Stimulated activated CD4-positive, alpha-beta T cell treated with anti-CD3 and anti-CD28 coated beads, Interleukin-12 subunit alpha, Interleukin-12 subunit beta, amount 100 ng/mL, for 4 hours (primary cell): ENCODE data around the gene CLEC18C.
"Not testable (repeated sequence)": the region's sequence is repeated elsewhere in the genome, so short reads cannot be mapped to it uniquely, and the experiment has no call there.

Experiments used
- DNase-seq: peaks from one replicate; pipeline ENCODE4 v3.0.0-alpha.2; 2020

The CLEC18C gene

GRCh38 chr16:70159355-70160348, 13.9 kb upstream of the CLEC18C start:
- no peak for DNase-seq

GRCh38 chr16:70160388-70160787, 13.2 kb upstream of the CLEC18C start:
- DNase-seq = no peak

GRCh38 chr16:70160821-70161220, 12.8 kb upstream of the CLEC18C start:
- no peak for DNase-seq

DNA sequence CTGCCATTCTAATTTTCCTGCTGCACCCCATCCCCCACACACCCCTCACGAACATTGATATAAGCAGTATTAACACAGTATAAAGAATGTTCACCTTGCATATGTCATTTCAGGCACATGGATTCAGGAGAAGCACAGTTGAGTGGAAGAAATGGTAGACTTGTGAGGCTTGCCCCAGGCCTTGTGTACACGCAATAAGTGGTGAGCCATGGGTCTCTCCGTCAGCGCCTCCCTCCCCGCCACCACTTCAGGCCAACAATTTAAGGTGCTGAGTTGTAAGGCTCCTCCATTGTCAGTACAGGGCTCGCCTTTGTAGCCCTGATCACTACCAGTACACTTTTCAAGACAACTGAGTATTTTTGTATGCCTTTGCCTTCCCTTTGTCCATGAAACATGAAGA, 12.2 kb upstream of the CLEC18C start:
- no peak for DNase-seq

DNA sequence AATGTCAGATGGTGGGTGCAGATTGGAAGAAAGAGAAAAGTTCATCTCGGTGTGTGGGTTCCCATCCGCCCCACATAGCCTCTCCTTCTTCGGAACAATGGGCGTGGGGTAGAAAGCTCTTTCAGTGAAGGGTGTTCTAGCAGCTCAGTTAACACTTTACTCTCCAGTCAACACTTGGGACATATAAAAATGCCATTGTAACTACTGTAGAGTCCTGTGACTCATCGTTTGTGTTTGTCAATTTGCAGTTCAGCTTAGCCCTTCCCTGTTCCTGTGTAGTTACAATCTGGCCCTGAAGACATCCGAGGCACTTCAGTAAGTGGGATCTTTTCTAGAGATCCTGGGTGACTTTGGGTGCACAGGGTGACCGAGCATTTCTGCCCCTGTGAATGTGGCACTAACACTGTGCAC, 11.5 kb upstream of the CLEC18C start:
- DNase-seq = no peak

GRCh38 chr16:70163596-70163995, 10.0 kb upstream of the CLEC18C start:
- DNase-seq = no peak

DNA sequence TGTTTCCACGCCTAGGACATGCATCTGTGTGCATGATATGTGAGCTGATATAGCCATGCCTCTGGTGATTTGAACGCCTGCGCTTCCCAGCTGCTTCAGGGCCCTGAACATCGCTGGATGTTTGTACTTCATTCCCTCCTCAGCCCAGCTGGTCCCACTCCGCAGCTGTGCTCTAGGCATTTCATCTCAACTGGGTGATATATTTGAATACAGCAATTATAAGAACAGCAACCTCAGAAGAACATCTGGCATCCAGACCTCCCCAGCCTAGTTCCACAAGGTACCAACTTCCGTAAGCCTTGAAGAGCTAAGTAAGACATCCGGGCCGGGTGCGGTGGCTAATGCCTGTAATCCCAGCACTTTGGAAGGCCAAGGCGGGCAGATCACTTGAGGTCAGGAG, 6.9 kb upstream of the CLEC18C start:
- not testable (repeated sequence) for DNase-seq

- not testable (repeated sequence) for DNase-seq
Measured at GRCh38 chr16:70173916-70174315, 329 bp downstream of the CLEC18C start.

DNA sequence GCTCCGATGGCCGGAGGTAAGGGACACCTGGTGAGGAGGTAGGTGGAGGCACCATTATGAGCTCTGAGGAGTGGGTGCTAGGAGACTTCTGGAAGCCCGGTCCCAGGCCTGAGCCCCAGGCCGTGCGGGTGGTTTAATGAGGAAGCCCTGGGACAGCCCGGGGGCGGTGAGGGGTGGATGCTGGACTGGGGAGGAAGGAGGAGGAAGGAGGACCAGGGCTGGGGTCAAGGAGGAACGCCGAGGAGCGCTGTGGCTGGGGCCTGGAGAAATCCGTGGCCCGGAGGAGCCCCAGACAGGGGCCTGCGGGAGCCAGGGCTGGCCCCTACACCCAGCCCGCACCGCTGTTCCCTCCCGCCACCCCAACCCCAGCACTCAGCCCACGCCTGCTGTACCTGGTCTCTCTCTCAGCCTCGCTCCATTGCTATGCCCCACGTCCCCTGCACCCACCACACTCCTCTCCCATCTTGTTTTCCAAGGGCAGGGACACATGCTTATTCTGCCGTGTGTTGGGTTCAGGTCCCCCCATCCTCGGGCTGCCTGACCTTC, 873 bp downstream of the CLEC18C start:
- not testable (repeated sequence) for DNase-seq

- DNase-seq = not testable (repeated sequence)
Measured at GRCh38 chr16:70187858-70188607, 14.4 kb downstream of the CLEC18C start.

DNA sequence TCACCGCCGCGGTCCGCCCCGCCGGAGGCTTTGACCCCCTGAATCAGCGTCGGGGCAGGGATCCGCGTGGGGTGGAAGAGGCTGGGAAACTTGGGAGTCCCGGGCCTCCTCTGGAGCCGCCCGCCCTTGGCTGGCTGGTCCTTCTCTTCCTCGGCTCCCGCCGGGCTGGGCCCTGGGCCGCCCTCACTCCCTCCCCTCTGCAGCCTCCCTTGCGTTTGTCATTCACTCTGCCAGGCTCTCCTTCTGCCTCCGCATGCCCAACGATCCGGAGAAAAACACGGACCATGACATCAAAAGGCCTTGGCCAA, 15.0 kb downstream of the CLEC18C start:
- not testable (repeated sequence) for DNase-seq

DNA sequence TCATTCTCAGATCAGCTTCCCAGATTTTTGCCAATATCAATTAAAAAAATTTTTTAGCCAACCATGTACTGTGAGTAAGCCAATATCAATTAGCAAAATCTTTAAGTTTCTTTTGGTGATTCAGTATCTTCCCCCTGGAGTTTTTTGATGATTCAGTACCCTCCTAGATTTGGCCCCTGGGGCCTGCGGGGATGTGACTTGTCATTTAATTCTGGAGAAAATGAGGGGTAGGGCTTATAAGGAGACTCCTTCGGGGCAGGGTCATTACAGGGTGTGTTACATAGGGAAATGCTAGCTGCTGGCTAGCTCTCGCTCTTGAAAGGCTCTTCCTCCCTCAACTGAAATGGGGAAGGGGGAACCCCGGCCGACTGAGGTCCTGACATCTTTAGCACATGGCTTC, 17.0 kb downstream of the CLEC18C start:
- DNase-seq = not testable (repeated sequence)

GRCh38 chr16:70196683-70197300, 23.2 kb downstream of the CLEC18C start:
- DNase-seq = not testable (repeated sequence)

DNA sequence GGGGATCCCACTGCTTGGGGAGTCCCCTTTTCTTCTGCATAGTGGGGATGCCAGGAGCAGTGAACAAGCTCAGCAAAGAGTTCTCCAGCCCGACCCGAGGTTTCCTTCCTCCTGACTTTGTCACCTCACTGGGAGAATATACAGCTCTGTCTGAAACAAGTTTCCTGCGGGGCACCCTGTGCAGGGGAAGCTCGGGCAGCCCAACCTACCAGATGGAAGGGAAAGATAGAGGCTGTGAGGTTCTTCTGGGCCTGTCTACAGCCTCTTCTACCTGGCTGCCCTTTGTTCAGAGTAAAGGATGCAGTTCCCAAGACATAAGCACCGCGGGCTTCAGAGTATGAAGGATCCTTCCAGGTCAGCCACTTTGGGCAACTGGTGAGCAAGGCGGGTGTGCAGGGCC, 24.0 kb downstream of the CLEC18C start:
- DNase-seq = not testable (repeated sequence)

DNA sequence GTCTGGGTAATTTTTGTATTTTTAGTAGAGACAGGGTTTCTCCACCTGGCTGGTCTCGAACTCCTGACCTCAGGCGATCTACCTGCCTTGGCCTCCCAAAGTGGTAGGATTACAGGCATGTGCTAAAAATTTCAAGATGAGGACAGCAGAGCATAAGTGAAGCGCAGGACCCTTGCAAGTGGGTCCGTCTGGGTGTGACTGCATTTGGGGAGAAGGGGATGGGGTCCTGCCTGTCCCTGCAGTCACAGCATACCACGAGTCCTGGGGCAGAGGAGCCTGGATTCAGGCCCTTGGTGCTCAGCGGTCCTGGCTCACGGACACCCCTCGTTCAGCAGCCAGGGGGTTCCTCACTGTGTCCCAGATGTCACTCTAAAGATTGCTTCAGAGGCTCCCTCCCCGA, 24.6 kb downstream of the CLEC18C start:
- not testable (repeated sequence) for DNase-seq

- not testable (repeated sequence) for DNase-seq
Measured at GRCh38 chr16:70198666-70199065, 25.1 kb downstream of the CLEC18C start.

DNA sequence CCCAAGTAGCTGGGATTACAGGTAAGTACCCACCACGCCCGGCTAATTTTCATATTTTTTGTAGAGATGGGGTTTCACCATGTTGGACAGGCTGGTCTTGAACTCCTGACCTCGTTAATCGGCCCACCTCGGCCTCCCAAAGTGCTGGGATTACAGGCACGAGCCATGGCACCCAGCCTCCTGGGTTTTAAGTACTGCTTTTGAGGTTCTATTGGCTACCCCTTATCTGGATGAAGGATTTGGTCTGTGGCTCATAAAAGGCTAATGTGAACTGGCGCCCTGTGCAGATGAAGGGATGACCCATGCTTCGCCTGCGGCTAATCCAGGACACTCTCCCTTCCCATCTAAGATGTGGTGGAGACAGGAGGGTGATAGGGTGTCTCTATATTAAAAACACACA, 25.6 kb downstream of the CLEC18C start:
- not testable (repeated sequence) for DNase-seq

DNA sequence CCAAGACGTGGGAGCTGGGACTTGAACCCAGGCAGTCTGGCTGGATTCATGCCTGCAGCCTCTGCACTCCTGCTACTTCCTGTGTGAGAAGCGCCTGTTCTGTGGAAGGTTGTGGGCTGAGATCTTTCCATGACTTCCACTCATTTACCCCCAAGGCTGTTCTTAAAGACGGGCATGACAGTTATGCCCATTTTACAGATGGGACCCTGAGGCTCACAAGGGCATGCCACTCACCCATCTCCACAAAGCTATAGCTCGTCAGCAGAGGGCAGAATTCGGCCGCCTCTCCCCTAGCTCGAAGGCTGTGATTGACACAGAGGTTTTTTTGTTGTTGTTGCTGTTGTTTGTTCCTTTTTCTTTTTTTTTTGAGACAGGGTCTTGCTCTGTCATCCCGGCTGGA, 26.5 kb downstream of the CLEC18C start:
- not testable (repeated sequence) for DNase-seq

DNA sequence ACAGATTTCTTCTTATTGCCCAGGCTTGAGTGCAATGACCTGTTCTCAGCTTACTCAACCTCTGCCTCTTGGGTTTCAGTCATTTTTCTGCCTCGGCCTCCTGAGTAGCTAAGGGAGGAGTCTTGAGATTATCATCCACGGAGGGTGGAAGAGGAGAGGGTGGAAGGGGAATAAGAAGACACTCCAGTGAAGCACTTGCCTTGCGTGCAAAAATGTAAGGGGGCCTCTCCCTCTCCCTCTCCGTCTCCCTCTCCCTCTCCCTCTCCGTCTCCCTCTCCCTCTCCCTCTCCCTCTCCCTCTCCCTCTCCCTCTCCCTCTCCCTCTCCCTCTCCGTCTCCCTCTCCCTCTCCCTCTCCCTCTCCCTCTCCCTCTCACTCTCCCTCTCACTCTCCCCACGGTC, 29.9 kb downstream of the CLEC18C start:
- not testable (repeated sequence) for DNase-seq

DNA sequence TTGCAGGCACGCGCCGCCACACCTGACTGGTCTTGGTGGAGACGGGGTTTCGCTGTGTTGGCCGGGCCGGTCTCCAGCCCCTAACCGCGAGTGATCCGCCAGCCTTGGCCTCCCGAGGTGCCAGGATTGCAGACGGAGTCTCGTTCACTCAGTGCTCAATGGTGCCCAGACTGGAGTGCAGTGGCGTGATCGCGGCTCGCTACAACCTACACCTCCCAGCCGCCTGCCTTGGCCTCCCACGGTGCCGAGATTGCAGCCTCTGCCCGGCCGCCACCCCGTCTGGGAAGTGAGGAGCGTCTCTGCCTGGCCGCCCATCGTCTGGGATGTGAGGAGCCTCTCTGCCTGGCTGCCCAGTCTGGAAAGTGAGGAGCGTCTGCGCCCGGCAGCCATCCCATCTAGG, 30.4 kb downstream of the CLEC18C start:
- not testable (repeated sequence) for DNase-seq

GRCh38 chr16:70204668-70205405, 31.2 kb downstream of the CLEC18C start:
- DNase-seq = not testable (repeated sequence)

GRCh38 chr16:70206382-70206781, 32.8 kb downstream of the CLEC18C start:
- not testable (repeated sequence) for DNase-seq
